HG02642 (cell line): ENCODE measurements around the gene CHST1.
A peak's percentile ranks its signal among the peaks of the same experiment; 100 is the strongest.

Source experiments
- ATAC-seq: cut with Tn5 transposase; IDR thresholded peaks from one replicate; pipeline ENCODE4 v1.9.1; 2021; ENCODE audit warnings: mild to moderate bottlenecking; ENCODE audit not compliant: unreplicated experiment, poor library complexity

CHST1 gene

GRCh38 chr11:45662096-45662664 lies 3.2 kb downstream of the CHST1 start:
- ATAC-seq = no peak

DNA sequence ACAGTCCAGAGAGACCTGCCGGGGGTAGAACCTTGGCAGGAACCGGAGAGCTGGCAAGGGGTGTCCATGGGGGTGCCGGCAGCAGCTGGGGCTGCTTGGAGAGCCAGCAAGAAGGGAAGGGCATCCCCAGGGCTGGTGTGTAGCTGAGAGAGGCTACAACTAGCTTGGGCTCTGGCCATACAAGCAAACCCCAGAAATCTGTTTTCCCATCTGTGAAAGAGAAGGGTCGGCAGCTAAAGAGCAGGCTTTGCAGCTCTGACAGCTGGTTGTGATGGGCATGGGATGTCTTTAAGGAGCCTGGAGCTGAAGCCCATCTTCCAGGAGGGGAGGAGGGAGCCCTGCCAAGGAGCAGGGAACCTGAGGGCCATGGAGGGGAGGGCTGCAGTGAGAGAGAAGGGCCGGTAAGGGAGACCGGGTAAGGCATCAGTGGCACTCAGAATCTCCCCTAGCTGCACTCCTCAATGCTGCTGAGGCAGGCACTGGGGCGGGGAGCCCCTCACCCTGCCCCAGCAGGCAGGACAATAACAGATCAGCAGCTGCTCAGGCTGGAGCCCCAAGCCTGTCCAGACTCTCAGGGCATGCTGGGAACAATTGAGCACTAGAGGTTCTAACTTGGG lies 3.9 kb downstream of the CHST1 start:
- no peak for ATAC-seq

DNA sequence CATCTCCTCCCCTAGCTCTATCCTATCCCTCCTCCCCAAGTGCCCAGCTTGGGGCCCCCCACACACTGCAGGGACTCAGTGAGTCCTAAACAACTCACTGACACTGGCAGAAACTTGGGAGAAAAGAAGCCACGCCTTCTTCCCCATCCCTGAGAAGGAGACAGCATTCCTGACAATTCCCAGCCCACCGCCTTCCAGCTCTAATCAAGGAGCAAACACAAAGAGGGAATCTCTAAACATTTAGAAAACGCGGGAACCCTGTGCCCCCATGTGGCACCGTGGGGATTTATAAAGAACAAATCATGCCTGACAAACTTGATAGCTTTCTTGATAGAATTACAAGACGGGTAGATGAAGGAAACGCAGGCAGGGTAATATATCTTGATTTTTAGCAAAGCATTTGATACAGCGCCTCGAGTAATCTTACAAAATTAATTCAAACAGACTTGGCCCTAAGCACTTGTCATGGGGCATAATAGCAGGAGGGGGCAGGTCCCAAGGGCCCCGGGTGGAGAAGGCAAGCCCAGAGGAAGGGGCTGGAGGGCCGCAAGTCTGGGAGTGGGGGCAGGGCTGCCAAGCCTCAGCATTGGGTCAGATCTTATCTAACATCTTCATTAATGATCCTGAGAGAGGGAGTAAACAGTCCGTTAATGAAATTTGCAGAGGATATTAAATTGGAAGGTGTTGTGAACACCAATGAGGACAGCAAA lies 4.5 kb downstream of the CHST1 start:
- ATAC-seq = no peak

DNA sequence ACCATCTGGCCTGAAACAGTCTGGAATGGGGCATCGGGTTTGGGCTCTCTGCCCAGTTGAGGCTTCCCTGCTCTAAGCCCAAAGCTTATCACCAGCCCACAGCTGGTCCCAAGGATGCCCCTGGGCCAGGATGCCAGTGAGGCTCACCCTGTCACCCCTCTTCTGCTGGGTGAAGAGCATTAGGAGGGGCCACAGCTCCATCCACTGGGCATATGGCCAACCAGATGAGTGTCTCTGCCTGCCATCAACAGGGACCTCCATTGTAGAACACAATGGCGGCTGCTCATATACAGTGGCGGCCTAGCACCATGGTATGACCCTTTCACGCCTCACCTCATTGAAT lies 5.6 kb downstream of the CHST1 start:
- no peak for ATAC-seq

DNA sequence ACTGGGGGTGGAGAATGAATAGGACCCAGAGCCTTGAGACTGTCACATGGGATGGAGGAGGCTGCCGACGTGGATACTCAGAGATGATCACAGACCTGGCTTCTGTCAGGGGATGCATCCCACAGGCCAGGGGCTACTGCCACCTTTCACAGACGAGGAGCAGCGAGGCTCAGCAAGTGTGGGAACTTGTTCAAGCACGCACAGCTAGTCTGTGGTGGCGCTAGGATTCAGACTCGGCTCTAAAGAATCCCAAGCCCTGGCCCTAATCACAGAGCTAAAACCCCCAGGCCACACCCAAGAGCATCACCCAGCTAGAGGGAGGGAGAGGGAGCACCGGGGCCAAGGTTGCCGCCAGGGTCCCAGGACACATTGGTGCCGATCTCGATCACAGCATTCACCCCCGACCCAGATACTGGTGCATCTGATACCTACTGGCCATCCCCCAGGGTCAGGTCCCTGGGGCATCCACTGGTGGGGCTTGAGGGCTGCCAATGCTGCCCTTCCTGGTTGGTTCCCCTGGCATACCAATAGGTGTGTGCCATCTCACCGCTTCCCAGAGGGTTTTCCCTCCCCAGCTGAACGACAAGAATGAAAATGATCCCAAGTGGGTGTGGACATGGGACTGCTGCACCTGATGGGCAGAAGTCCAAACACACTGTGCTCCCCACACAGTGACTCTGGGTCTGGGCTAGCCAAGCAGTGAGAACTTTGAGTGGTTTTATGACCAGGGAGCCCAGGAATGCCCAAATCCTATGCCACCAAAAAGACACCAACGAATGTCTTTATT lies 6.2 kb downstream of the CHST1 start:
- ATAC-seq = no peak

DNA sequence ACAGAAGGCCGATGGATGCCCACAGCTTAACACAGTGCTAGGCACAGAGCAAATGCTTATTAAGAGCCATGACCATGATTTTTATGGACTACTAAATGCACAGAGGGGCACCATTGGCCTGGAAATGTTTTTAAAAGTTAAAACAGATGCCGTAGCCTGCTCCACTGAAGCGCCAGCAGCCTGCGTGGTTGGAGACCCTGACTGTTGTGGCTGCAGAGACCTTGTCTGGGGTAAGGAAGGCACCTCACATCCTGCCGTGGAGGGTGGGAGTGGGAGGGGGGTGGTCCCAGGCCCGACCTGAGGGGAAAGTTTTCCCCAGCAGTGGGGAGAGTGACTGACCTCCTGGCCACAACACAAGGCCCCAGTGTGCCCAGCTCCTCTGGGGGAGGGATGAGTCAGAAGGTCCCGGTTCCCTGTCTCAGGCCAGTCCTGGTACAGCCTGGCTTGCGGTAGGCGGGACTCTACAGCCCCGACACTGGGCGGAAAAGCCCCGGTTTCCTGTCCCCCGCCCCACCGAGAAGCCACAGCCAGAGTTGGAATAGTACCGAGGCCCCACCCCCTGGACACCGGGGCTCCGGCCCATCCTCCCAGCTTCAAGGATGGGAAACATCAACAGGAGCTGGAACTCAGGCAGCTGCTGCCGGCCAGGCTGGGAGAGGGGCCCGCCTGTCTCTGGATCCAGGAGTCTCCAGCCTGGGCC lies 7.0 kb downstream of the CHST1 start:
- ATAC-seq = no peak

DNA sequence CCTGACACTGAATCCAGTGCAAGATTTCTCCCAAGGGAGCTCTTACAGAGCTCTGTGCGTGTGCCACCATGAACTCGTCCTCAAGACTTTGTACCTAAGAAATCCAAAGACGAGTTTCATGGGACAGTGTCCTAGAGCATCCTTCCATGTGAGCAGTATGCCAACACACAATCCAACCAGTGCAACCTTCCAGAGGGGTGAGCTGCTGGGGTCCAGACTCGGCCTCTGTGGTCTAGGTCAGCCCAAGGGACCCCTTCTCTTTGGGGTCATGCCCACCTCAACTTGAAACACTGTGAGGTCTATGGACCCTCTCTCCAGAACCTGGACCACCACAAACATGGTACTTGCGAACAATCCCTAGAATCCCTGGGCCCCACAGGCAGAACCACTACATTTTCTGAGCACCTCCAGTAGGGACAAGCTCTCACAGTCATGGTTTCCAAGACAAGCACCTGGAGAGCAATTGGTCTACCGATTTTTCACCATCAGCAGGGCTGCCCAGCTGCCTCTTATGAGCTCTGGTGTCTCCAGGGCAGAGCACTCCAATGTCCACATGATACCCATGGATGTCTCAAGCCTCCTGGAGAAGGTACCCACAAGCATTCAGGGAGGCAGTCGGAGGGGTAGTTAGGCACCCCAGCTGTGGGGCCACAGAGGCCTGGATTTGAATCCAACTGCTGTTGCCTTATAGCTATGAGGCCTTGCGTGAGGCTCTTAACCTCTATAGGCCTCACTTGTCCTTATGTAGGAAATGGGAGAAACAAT lies 7.7 kb downstream of the CHST1 start:
- ATAC-seq = no peak

- no peak for ATAC-seq
These were observed 9.6 kb downstream of the CHST1 start for GRCh38 chr11:45655831-45656230.

DNA sequence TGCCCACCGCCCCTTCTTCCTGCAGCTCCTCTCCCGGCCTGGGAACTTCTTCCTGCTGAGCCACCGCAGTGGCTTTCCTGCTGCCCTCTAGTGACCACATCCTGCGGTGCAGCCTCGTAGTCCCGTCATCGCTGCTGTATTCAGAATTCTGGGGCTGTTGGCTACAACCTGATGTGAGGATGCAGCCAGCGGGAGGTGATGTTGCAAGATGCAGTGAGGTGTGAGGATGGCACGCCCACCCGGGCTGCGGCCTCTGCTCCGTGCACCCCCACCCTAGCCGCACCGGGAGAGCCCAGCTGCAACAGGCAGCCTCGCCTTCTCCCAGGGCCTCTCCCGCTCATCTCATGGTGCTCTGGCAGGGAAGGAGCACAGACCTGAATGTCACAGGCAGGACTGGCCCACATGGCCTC lies 10.1 kb downstream of the CHST1 start:
- ATAC-seq = peak; percentile 56

- ATAC-seq = peak; percentile 5
These were observed 10.5 kb downstream of the CHST1 start for GRCh38 chr11:45655012-45655283.

DNA sequence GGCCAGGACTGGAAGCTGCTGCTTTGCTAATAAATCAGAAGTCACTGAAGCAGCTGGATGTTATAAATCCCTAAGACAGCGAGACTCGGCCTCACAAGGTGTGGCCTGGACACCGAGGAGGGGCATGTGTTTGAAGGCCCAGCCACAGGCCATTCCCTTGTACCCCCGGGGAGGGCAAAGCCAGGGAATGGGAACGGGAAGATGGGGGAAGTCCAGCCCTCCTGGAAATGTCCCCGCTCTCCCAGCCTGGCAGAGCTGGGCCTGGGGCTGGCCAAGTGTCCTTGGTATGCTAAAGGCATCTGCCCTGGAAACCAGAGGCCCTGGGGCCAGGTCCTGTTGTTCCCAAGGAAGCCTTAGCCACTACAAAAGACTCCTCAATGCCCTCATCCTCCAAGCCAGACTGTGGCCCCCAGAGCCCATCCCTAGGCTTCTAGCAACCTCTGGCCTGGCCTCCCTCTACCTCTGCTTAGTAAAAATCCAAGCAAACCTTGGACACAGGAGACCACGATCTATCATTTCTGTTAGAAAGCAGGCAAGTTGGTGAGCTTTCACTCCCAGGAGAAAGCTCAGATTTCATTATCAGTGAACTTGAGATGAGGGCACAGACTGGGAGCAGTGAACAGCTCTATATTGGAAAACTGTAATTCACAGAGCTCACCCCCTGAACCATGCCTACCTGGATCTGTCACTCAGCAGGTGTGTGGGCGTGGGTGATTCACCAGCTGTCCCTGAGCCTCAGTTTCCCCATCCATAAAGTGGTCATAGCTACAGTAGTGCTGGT lies 11.0 kb downstream of the CHST1 start:
- no peak for ATAC-seq

DNA sequence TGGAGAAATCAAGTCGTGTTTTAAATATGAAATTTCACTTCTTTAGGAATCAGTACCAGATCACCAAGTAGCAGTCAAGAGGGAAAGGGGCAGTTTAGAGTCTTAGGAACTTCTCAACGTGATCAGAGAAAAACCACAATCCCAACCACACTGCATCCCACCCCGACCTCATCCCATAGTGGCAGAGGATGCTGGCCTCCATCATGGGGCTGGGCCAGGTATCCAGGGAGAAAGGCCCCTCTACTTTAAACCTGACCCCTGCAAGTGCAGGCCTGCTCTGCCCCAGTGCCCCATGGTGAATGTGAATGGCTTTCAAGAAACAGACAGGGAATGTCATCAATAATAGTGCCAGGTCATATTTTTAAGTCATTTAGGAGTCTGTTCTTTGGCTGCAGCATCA lies 12.1 kb downstream of the CHST1 start:
- no peak for ATAC-seq

DNA sequence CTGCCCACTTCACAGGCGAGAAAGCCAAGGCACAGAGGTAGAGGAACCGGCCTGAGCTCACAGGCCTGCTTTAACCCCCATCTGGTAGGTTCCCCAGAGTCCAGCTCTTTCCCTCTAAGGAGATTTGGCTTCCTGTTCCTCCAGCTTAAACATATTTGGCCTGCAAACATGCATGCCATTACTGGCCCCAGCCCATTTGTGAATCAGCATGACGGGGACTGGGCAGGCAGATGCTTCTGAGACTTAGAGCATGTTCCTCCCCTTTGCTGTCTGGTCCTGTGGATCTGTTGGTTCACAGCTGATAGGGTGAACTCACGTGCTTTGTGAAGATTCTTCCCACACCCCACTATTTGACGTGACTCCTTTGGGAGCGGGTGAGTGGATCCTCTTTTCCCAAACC lies 12.6 kb downstream of the CHST1 start:
- ATAC-seq = no peak

- ATAC-seq = no peak
These were observed 13.3 kb downstream of the CHST1 start for GRCh38 chr11:45651841-45652749.

DNA sequence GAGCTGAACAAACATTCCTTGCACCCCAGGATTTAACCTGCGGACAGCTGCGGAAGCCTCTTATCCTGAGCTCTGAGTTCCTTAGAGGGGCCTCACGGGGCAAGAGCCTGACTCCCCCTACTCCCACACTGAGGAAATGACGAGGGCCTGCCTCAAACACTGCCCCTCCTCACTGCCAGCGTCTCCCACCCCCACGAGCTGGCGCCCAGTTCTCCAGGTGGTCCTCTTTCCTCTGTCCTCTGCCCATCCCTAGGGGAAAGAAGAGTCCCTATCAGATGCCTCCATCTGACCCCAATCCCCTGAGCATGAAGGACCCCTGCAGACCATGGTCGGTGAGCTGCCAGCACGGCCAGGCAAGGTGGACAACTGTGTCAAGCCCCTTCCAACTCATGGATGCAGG lies 14.3 kb downstream of the CHST1 start:
- ATAC-seq = no peak

DNA sequence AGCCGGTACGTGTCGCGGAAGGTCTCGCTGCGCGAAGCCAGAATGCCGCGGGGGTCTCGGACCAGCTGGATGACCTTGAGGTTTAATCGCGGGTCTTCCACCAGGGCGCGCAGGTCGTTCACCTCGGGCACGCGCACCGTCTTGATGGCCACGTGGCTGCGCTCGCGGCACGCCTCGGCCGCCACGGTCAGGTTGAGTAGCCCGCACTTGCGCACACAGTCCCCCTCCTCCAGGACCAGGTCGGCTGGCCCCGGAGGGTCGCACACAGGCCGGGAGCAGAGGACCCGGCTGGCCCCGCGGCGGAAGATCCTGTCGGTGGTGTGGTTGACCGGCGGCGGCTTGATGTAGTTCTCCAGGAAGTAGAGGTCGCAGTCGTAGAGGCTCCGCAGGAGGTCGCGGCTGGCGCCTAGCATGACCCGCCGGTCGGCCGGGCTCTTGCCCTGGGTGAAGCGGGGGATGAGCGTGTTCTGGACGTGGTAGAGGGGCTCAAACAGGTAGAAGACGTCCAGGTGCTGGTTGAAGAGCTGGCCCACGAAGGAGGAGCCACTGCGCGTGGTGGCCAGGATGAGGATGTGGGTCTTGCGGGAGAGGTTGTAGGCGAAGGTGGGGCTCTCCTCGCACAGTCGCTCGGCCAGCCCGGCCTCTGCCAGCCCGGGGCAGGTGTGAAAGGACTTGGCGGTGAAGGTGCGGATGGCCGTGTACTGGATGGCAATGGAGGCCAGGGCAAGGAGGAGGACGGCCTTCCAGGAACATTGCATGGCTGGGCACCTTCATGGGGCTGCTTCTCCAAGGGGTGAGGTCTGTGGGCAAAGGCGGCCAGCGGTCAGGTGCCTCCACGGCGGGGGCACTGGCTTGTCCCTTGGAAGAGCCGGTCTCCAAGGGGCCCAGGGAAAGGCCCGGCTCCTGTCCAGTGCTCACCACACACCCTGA lies 15.0 kb downstream of the CHST1 start:
- no peak for ATAC-seq

GRCh38 chr11:45649544-45650165 lies 15.8 kb downstream of the CHST1 start:
- ATAC-seq = no peak
